Thyroid gland (tissue), 4 donors: ENCODE results near the gene GADD45A. TPM values are rescaled to one million over a fixed set of nuclear protein-coding genes. Genes with fewer than 3 reads are reported as not detected.
A peak's percentile ranks its signal among the peaks of the same experiment; 100 is the strongest.

Experiments
- DNase-seq, 2 donors: peaks; one replicate each; pipeline ENCODE4 v3.0.0-alpha.2; 2019
- H3K27ac ChIP-seq, 3 donors: fragments of 200-600 bp; sonication (generic); 1 replicate in 2 of 3; 2 replicates in 1 of 3; pipeline ENCODE4 v1.5.1; 2016 to 2019; ENCODE audit warnings: mild to moderate bottlenecking in 1 of 3, moderate library complexity in 1 of 3
- H3K27me3 ChIP-seq: fragments of 200-600 bp; sonication (generic); one replicate; pipeline ENCODE4 v1.5.1; 2019
- H3K36me3 ChIP-seq, 2 donors: fragments of 200-600 bp; sonication (generic); one replicate each; pipeline ENCODE4 v1.5.1; 2016 to 2019
- H3K4me1 ChIP-seq, 2 donors: fragments of 200-600 bp; sonication (generic); one replicate each; pipeline ENCODE4 v1.5.1; 2017 to 2019
- H3K4me3 ChIP-seq, 3 donors: fragments of 200-600 bp; sonication (generic); replicated peaks in 1 of 3; 1 replicate in 2 of 3; 2 replicates in 1 of 3; pipeline ENCODE4 v1.5.1; 2016; ENCODE audit warnings: mild to moderate bottlenecking in 1 of 3
- H3K9me3 ChIP-seq: fragments of 200-600 bp; sonication (generic); one replicate; pipeline ENCODE4 v1.5.1; 2017
- CTCF ChIP-seq, 6 experiments: fragments of 200-600 bp in 3 of 6; fragments of 450-650 bp in 3 of 6; sonication (generic) in 3 of 6; IDR thresholded peaks; one replicate each; pipeline ENCODE4 v1.5.1; 2016 to 2019; ENCODE audit warnings: antibody characterized with exemption in 6 of 6, mild to moderate bottlenecking in 2 of 6, inconsistent platforms in 1 of 6, moderate library complexity in 1 of 6
- POLR2A ChIP-seq, 2 donors: fragments of 450-650 bp; IDR thresholded peaks; one replicate each; pipeline ENCODE4 v1.6.1; 2017; ENCODE audit warnings: antibody characterized with exemption in 2 of 2, mild to moderate bottlenecking in 2 of 2, moderate library complexity in 1 of 2
- WGBS, 2 donors: methylation state at CpG; one replicate each; pipeline ENCODE4 v1.1.5; 2017; 5-methylcytosine and 5-hydroxymethylcytosine counted together
- intact Hi-C: fragments of 100-400 bp; cut with DNase I; formaldehyde crosslinking; loops from one replicate; pipeline ENCODE4 v1.15.1; 2023
- total RNA-seq, 4 donors: library from RNA; depleted of rRNA; stranded (reverse); fragments of >200 nt; gene quantifications; one replicate each; pipeline ENCODE4 v1.2.3, GENCODE V29; 2016

GADD45A gene
- total RNA-seq, 4 donors from 2014 or later: 27.2 to 95.5 (median 62.9) TPM

GRCh38 chr1:67711158-67711854, 26.3 kb downstream of the GADD45A start:
- Histone ChIP-seq H3K27me3 (no peaks in the 10 kb centered on the region), H3K4me1 (peaks cover 16 to 65% of the 10 kb centered on the region in 2 donors), H3K36me3 (no peaks in the 10 kb centered on the region), H3K4me3 (no peak overlapping the region), H3K9me3 (no peaks in the 10 kb centered on the region), H3K27ac (peak overlapping the region in 1 of 3 donors; percentile 10)
- intact Hi-C loops: no loop called here
- WGBS, 2 donors: 80 to 86% methylated on average over 7 of the region's 7 CpGs
- no peak for TF ChIP-seq CTCF (IDR thresholded peaks at IDR 0.05)
- no peak for TF ChIP-seq POLR2A (IDR thresholded peaks at IDR 0.05)
- no peak for DNase-seq

GRCh38 chr1:67711855-67712212, 26.8 kb downstream of the GADD45A start:
- Histone ChIP-seq H3K27me3 (no peaks in the 10 kb centered on the region), H3K4me3 (no peak overlapping the region), H3K4me1 (peaks cover 20 to 68% of the 10 kb centered on the region in 2 donors), H3K36me3 (no peaks in the 10 kb centered on the region), H3K9me3 (no peaks in the 10 kb centered on the region), H3K27ac (peak overlapping the region in 1 of 3 donors; percentile 10)
- intact Hi-C loops: no loop called here
- TF ChIP-seq CTCF (IDR thresholded peaks at IDR 0.05): no peak
- TF ChIP-seq POLR2A (IDR thresholded peaks at IDR 0.05): no peak
- peak; percentile 31 to 50 for DNase-seq
- 26 to 34% methylated on average over 2 of the region's 2 CpGs for WGBS, 2 donors

- Histone ChIP-seq H3K4me3 (no peak overlapping the region), H3K27ac (peak overlapping the region in 1 of 3 donors; percentile 43), H3K4me1 (peaks cover 31 to 70% of the 10 kb centered on the region in 2 donors), H3K9me3 (no peaks in the 10 kb centered on the region), H3K27me3 (no peaks in the 10 kb centered on the region), H3K36me3 (no peaks in the 10 kb centered on the region)
- WGBS, 2 donors: 87 to 89% methylated on average over 5 to 6 of the region's 6 CpGs
- DNase-seq: no peak
- TF ChIP-seq POLR2A (IDR thresholded peaks at IDR 0.05) (no peak), CTCF (IDR thresholded peaks at IDR 0.05) (no peak)
- intact Hi-C loops: no loop called here
These were observed 28.3 kb downstream of the GADD45A start for GRCh38 chr1:67713057-67713846.

- TF ChIP-seq CTCF (IDR thresholded peaks at IDR 0.05): no peak
- no peak for TF ChIP-seq POLR2A (IDR thresholded peaks at IDR 0.05)
- Histone ChIP-seq H3K4me3 (no peak overlapping the region), H3K4me1 (peaks cover 31 to 66% of the 10 kb centered on the region in 2 donors), H3K27ac (peak overlapping the region; percentile 3 to 72 (median 13)), H3K36me3 (no peaks in the 10 kb centered on the region), H3K9me3 (no peaks in the 10 kb centered on the region), H3K27me3 (no peaks in the 10 kb centered on the region)
- intact Hi-C loops: loop anchor here (5.0 kb wide), 1 partner anchor 36 kb away; no protein-coding TSS in a partner anchor
- no peak for DNase-seq
- WGBS, 2 donors: 84 to 91% methylated on average over 2 of the region's 2 CpGs
These were observed 30.8 kb downstream of the GADD45A start for GRCh38 chr1:67715819-67716218.

- Histone ChIP-seq H3K9me3 (no peaks in the 10 kb centered on the region), H3K27ac (peak overlapping the region in 2 of 3 donors; percentile 3 to 72), H3K4me1 (peaks cover 31 to 59% of the 10 kb centered on the region in 2 donors), H3K27me3 (no peaks in the 10 kb centered on the region), H3K36me3 (no peaks in the 10 kb centered on the region), H3K4me3 (no peak overlapping the region)
- peak; percentile 58 to 60 for DNase-seq
- WGBS, 2 donors: 59 to 65% methylated on average over 4 of the region's 4 CpGs
- TF ChIP-seq CTCF (IDR thresholded peaks at IDR 0.05): no peak
- TF ChIP-seq POLR2A (IDR thresholded peaks at IDR 0.05): no peak
- intact Hi-C loops: loop anchor here (5.0 kb wide), 1 partner anchor 36 kb away; no protein-coding TSS in a partner anchor
These were observed 31.8 kb downstream of the GADD45A start for GRCh38 chr1:67716800-67717199.
